Activated CD8-positive, alpha-beta memory T cell treated with anti-CD3 and anti-CD28 coated beads for 36 hours (primary cell): ENCODE data around the gene SH2D7. TPM values are rescaled to one million over a fixed set of nuclear protein-coding genes. Genes with fewer than 3 reads are reported as not detected.

Experiments used
- CTCF ChIA-PET: fragments of 350-600 bp; sonication (Branson Sonifier 250); formaldehyde crosslinking; loops from one replicate; lab custom pipeline; 2021; ENCODE audit warnings: antibody characterized with exemption; lab: Charles Lee
- POLR2A ChIA-PET: fragments of 350-600 bp; sonication (Branson Sonifier 250); formaldehyde crosslinking; loops from one replicate; lab custom pipeline; 2021; ENCODE audit warnings: antibody characterized with exemption; lab: Charles Lee
- total RNA-seq, 2 experiments: library from RNA; stranded (reverse); gene quantifications; one replicate each; pipeline ENCODE4 v1.2.3, GENCODE V29; 2021

The SH2D7 gene
- total RNA-seq, 2 experiments from 2014 or later: not detected

GRCh38 chr15:78107471-78107870 lies 15.1 kb downstream of the SH2D7 start:
- ChIA-PET POLR2A (no interaction called here), CTCF (interaction anchor here (0.7 to 5.3 kb wide), 21 partner anchors 10 to 162 kb away, joined by 3 to 40 read pairs (median 5); partner anchors contain the start of gene SH2D7)

GRCh38 chr15:78108300-78109084 lies 16.1 kb downstream of the SH2D7 start:
- ChIA-PET POLR2A (no interaction called here), CTCF (interaction anchor here (0.6 to 6.2 kb wide), 46 partner anchors 9 to 602 kb away, joined by 3 to 62 read pairs (median 5); partner anchors contain the start of gene SH2D7)

GRCh38 chr15:78109156-78109555 lies 16.8 kb downstream of the SH2D7 start:
- ChIA-PET CTCF (interaction anchor here (0.6 to 6.2 kb wide), 24 partner anchors 8 to 602 kb away, joined by 3 to 62 read pairs (median 6); no protein-coding TSS in a partner anchor), POLR2A (interaction anchor here (0.6 kb wide), 1 partner anchor 19 kb away, joined by 4 read pairs; no protein-coding TSS in a partner anchor)

- ChIA-PET CTCF (interaction anchor here (0.7 to 6.2 kb wide), 6 partner anchors 86 to 151 kb away, joined by 3 to 62 read pairs (median 16); no protein-coding TSS in a partner anchor), POLR2A (no interaction called here)
Observed at GRCh38 chr15:78110096-78110495, 17.7 kb downstream of the SH2D7 start.

GRCh38 chr15:78110916-78111475 lies 18.6 kb downstream of the SH2D7 start:
- POLR2A ChIA-PET: no interaction called here
- CTCF ChIA-PET: interaction anchor here (2.8 to 6.2 kb wide), 4 partner anchors 85 to 152 kb away, joined by 11 to 62 read pairs (median 26); no protein-coding TSS in a partner anchor

- POLR2A ChIA-PET: no interaction called here
- CTCF ChIA-PET: interaction anchor here (1.4 to 6.2 kb wide), 8 partner anchors 10 to 152 kb away, joined by 4 to 62 read pairs (median 10); no protein-coding TSS in a partner anchor
Observed at GRCh38 chr15:78111788-78112187, 19.4 kb downstream of the SH2D7 start.

- ChIA-PET CTCF (interaction anchor here (1.0 to 6.2 kb wide), 18 partner anchors 9 to 310 kb away, joined by 3 to 62 read pairs (median 4); partner anchors contain the start of gene CIB2), POLR2A (interaction anchor here (0.7 kb wide), 1 partner anchor 19 kb away, joined by 4 read pairs; no protein-coding TSS in a partner anchor)
Observed at GRCh38 chr15:78112551-78112950, 20.2 kb downstream of the SH2D7 start.

- ChIA-PET CTCF (interaction anchor here (1.0 to 1.5 kb wide), 2 partner anchors 75 to 119 kb away, joined by 7 read pairs; no protein-coding TSS in a partner anchor), POLR2A (no interaction called here)
Observed at GRCh38 chr15:78120523-78120922, 28.2 kb downstream of the SH2D7 start.

- ChIA-PET CTCF (no interaction called here), POLR2A (no interaction called here)
Observed at GRCh38 chr15:78125267-78125666, 32.9 kb downstream of the SH2D7 start.

GRCh38 chr15:78127882-78128281 lies 35.5 kb downstream of the SH2D7 start:
- POLR2A ChIA-PET: no interaction called here
- CTCF ChIA-PET: interaction anchor here (1.5 to 2.7 kb wide), 4 partner anchors 15 to 112 kb away, joined by 5 to 9 read pairs (median 8); no protein-coding TSS in a partner anchor

- POLR2A ChIA-PET: no interaction called here
- CTCF ChIA-PET: interaction anchor here (2.7 kb wide), 1 partner anchor 111 kb away, joined by 9 read pairs; no protein-coding TSS in a partner anchor
Observed at GRCh38 chr15:78129077-78129750, 36.9 kb downstream of the SH2D7 start.

GRCh38 chr15:78129751-78130287 lies 37.5 kb downstream of the SH2D7 start:
- POLR2A ChIA-PET: interaction anchor here (0.9 kb wide), 1 partner anchor 20 kb away, joined by 3 read pairs; no protein-coding TSS in a partner anchor
- CTCF ChIA-PET: interaction anchor here (1.9 to 3.4 kb wide), 4 partner anchors 16 to 111 kb away, joined by 5 to 22 read pairs (median 11); no protein-coding TSS in a partner anchor

- POLR2A ChIA-PET: interaction anchor here (0.9 to 1.3 kb wide), 3 partner anchors 18 to 21 kb away, joined by 3 read pairs; partner anchors contain the start of gene IDH3A
- CTCF ChIA-PET: interaction anchor here (1.0 to 3.4 kb wide), 8 partner anchors 9 to 110 kb away, joined by 3 to 22 read pairs (median 6); partner anchors contain the start of gene IDH3A
Observed at GRCh38 chr15:78130466-78131294, 38.3 kb downstream of the SH2D7 start.

GRCh38 chr15:78131295-78132061 lies 39.1 kb downstream of the SH2D7 start, which contains the start of gene CIB2:
Gene CIB2 (minus strand): TSS chr15:78131445. CDS start chr15:78131215, 230 bp downstream.
- ChIA-PET POLR2A (interaction anchor here (0.6 to 1.3 kb wide), 4 partner anchors 17 to 168 kb away, joined by 3 to 4 read pairs (median 3); partner anchors contain the start of genes IDH3A and SKIC8), CTCF (interaction anchor here (0.7 to 3.4 kb wide), 11 partner anchors 8 to 306 kb away, joined by 3 to 22 read pairs (median 5); partner anchors contain the start of genes IDH3A and IREB2)

GRCh38 chr15:78133801-78134200 lies 41.4 kb downstream of the SH2D7 start:
- ChIA-PET POLR2A (no interaction called here), CTCF (interaction anchor here (1.0 kb wide), 1 partner anchor 85 kb away, joined by 3 read pairs; no protein-coding TSS in a partner anchor)

GRCh38 chr15:78139578-78139977 lies 47.2 kb downstream of the SH2D7 start:
- ChIA-PET POLR2A (no interaction called here), CTCF (no interaction called here)
